Brain pericyte (primary cell): ENCODE data around the gene ACAD11.

Experiments
- DNase-seq: peaks from one replicate; pipeline ENCODE4 v3.0.0-alpha.2; 2012; ENCODE audit warnings: low read depth, low spot score

Gene ACAD11

DNA sequence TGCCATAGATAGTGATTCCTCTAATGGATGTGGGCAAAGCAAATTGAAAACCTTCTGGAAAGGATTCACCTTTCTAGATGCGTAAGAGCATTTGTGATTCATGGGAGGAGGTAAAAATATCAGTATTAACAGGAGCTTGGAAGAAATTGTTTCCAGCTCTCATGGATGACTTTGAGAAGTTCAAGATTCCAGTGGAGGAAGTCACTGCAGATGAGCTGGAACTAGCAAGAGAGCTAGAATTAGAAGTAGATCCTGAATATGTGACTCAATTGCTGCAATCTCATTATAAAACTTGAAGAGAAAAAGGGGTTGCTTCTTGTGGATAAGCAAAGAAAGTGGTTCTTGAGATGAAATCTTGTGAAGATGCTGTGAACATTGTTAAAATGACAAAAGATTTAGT, 150.5 kb downstream of the ACAD11 start:
- no peak for DNase-seq
